Colonic mucosa (tissue), 4 donors: ENCODE data around the gene TNNI3. TPM values are rescaled to one million over a fixed set of nuclear protein-coding genes. Genes with fewer than 3 reads are reported as not detected.

Source experiments
- DNase-seq: peaks from one replicate; pipeline ENCODE4 v3.0.0-alpha.2; 2020
- H3K27ac ChIP-seq: fragments of 200-600 bp; one replicate; pipeline ENCODE4 v1.8.0; 2021
- H3K27me3 ChIP-seq: fragments of 200-600 bp; one replicate; pipeline ENCODE4 v1.8.0; 2021
- H3K36me3 ChIP-seq: fragments of 200-600 bp; one replicate; pipeline ENCODE4 v1.8.0; 2021
- H3K4me1 ChIP-seq: fragments of 200-600 bp; one replicate; pipeline ENCODE4 v1.8.0; 2021; ENCODE audit warnings: mild to moderate bottlenecking
- H3K4me3 ChIP-seq: fragments of 200-600 bp; one replicate; pipeline ENCODE4 v1.8.0; 2021
- H3K9ac ChIP-seq, 2 donors: one replicate each; pipeline ENCODE4 v1.7.0; 2013; ENCODE audit warnings: control low read depth in 2 of 2, low read depth in 2 of 2, low read length in 2 of 2
- H3K9me3 ChIP-seq: fragments of 200-600 bp; one replicate; pipeline ENCODE4 v1.8.0; 2021
- CTCF ChIP-seq: fragments of 200-600 bp; IDR thresholded peaks from one replicate; pipeline ENCODE4 v1.8.0; 2022; ENCODE audit warnings: antibody characterized with exemption, mild to moderate bottlenecking
- intact Hi-C: fragments of 100-400 bp; cut with DNase I; formaldehyde crosslinking; loops from one replicate; pipeline ENCODE4 v1.14.1; 2022
- total RNA-seq, 2 donors: library from RNA; stranded (reverse); fragmentation: NEBNext Ultra II Directional in 1 of 2; extraction: Animal tissue kit (Norgen Biotek cat#: 25700) in 1 of 2; gene quantifications; one replicate each; pipeline ENCODE4 v1.2.1, GENCODE V29; 2021
- donor health status: healthy.
- donor health status: DM: no; HTN: no; CAD: no.
- donor health status: DM: no; HTN: no; CAD: no.

Gene TNNI3
- total RNA-seq, 2 donors from 2014 or later = 0.64 to 1.2 TPM

GRCh38 chr19:55115446-55116065 is 42.0 kb downstream of the TNNI3 start:
- intact Hi-C loops = no loop called here
- Histone ChIP-seq H3K27ac (peak overlapping the region; percentile 88), H3K4me1 (peaks cover 8% of the 10 kb centered on the region), H3K36me3 (no peaks in the 10 kb centered on the region), H3K9me3 (no peaks in the 10 kb centered on the region), H3K4me3 (peak overlapping the region; percentile 76), H3K9ac (peak overlapping the region; percentile 73 to 99), H3K27me3 (no peaks in the 10 kb centered on the region)
- no peak for DNase-seq
- TF ChIP-seq CTCF = no peak

DNA sequence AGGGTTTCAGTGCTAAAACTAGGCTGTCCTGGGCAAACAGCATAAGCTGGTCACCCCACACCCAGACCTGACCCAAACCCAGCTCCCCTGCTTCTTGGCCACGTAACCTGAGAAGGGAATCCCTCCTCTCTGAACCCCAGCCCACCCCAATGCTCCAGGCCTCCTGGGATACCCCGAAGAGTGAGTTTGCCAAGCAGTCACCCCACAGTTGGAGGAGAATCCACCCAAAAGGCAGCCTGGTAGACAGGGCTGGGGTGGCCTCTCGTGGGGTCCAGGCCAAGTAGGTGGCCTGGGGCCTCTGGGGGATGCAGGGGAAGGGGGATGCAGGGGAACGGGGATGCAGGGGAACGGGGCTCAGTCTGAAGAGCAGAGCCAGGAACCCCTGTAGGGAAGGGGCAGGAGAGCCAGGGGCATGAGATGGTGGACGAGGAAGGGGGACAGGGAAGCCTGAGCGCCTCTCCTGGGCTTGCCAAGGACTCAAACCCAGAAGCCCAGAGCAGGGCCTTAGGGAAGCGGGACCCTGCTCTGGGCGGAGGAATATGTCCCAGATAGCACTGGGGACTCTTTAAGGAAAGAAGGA is 42.9 kb downstream of the TNNI3 start:
- no peak for TF ChIP-seq CTCF
- peaks cover 8% of the 10 kb centered on the region for H3K4me1 ChIP-seq
- no peaks in the 10 kb centered on the region for H3K36me3 ChIP-seq
- H3K27me3 ChIP-seq = no peaks in the 10 kb centered on the region
- no peak overlapping the region for H3K27ac ChIP-seq
- peak overlapping the region; percentile 34 to 60 for H3K9ac ChIP-seq
- no peak for DNase-seq
- H3K4me3 ChIP-seq = no peak overlapping the region
- H3K9me3 ChIP-seq = no peaks in the 10 kb centered on the region
- intact Hi-C loops = no loop called here

DNA sequence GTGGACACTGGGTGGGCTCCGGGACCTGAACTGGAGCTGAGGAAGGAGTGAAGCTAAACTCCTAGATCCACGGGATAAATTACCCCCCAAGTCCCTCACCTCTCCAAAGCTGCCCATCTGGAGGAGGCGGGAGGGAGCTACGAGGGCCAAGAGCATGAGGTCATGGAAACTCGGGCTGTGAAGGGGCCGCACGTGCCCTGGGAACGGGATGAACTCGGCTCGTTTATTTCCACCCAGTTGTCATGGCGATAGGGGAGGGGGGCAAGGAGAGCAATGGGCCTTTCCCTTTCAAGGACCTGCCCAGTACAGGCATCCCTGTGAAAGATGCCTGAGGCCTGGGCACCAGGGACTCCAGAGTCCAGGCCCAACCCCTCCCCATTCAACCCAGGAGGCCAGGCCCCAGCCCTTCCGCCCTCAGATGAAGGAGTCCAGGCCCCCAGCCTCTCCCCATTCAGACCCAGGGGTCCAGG is 43.9 kb downstream of the TNNI3 start:
- Histone ChIP-seq H3K27ac (peak overlapping the region; percentile 33), H3K36me3 (no peaks in the 10 kb centered on the region), H3K27me3 (no peaks in the 10 kb centered on the region), H3K4me1 (peaks cover 8% of the 10 kb centered on the region), H3K4me3 (no peak overlapping the region), H3K9me3 (no peaks in the 10 kb centered on the region), H3K9ac (peak overlapping the region; percentile 60 to 70)
- intact Hi-C loops = no loop called here
- no peak for TF ChIP-seq CTCF
- peak; percentile 60 for DNase-seq

DNA sequence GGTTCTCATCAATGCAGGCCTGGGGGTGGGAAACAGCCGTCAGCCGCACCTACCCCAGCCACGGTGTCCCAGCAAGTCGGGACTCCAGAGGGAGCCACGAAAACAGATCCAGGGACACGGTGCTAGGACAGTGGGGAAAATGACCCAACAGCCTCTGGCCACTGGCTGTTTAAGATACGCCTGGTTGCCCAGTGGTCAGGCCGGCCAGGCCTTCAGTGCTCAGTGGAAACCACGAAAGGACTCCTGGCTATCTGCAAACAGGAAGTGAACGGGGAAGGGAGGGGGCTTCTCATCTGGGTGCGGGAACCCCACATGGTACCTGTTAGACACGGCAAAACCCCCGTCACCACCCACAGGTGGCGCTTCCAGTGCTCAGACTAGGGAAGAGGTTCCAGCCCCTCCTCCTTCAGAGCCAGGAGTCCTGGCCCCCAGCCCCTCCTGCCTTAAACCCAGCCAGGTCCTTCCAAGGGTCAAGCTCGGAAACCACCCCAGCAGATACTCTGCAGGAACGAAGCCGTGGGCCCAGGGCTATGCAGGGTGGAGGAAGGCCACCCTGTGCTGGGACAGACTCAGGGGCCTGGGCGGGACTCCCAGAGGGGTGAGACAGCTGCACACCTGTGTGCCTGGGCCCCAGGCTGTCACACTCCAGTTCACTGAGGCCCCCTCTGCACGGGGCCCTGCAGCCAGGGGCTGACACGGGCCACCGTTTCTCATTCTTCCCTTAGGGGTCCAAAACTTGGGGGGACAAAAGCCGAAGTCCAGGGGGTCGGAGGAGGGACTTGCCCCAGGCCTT is 44.6 kb downstream of the TNNI3 start:
- no peaks in the 10 kb centered on the region for H3K27me3 ChIP-seq
- intact Hi-C loops = no loop called here
- H3K36me3 ChIP-seq = no peaks in the 10 kb centered on the region
- H3K4me1 ChIP-seq = peaks cover 8% of the 10 kb centered on the region
- H3K27ac ChIP-seq = peak overlapping the region; percentile 33
- no peak for DNase-seq
- H3K9me3 ChIP-seq = no peaks in the 10 kb centered on the region
- H3K9ac ChIP-seq = peak overlapping the region; percentile 35 to 70
- H3K4me3 ChIP-seq = no peak overlapping the region
- no peak for TF ChIP-seq CTCF

DNA sequence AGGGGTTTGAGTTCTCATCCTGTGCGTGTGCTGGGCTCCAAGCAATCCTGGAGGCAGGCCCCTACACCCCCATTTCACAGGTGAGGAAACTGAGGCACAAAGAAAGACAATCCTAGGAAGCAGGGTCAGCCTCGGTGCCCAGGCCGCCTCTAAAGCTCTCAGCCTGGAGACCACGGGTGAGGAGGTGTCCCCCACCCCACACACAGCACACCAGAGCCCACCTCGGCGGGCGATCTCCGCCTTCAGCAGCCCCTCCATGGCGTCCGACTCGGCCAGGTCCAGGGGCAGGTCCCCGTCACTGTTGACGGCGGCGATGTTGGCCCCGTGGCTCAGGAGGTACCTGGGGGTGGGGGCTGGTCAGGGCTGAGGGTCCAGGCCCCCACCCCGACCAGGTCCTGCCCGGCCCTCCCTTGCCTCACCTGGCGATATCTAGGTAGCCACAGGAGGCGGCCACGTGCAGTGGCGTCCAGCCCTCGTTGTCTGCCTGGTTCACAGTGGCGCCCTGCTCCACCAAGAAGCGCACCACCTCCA is 45.2 kb downstream of the TNNI3 start:
- DNase-seq = no peak
- peaks cover 8% of the 10 kb centered on the region for H3K4me1 ChIP-seq

More for the DNA sequence above, 45.2 kb downstream of the TNNI3 start:
- H3K9me3 ChIP-seq = no peaks in the 10 kb centered on the region
- H3K27ac ChIP-seq = no peak overlapping the region
- no peak overlapping the region for H3K4me3 ChIP-seq
- H3K9ac ChIP-seq = peak overlapping the region in 1 of 2 donors; percentile 24
- no peaks in the 10 kb centered on the region for H3K27me3 ChIP-seq
- intact Hi-C loops = no loop called here
- H3K36me3 ChIP-seq = no peaks in the 10 kb centered on the region
- no peak for TF ChIP-seq CTCF
